ENCODE data around the gene YPEL2.
A peak's percentile ranks its signal among the peaks of the same experiment; 100 is the strongest.
"Not testable (repeated sequence)": the region's sequence is repeated elsewhere in the genome, so short reads cannot be mapped to it uniquely, and the experiment has no call there.

YPEL2 gene

DNA sequence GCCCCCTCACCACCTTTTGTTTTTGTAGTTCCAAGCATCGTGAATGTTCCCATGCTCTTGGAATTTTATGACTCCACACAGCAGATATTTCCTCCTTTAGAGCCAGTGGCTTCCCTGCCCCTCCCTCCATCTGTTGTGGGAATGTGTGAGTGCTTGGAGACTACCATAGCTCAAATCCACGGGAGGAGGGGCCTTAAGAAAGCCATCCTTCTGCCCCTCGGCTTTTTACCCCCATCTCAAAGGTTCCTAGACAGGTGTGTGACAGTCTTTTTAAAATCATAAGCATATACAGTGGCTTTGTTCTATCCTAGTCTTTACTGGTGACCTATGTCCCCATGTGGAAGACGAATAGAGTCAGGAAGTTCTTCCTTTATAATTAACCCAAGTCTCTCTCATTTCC is 47.2 kb downstream of the YPEL2 start:
- DNase-seq = no peak

- no peak for DNase-seq
Measured at GRCh38 chr17:59380474-59380873, 49.0 kb downstream of the YPEL2 start.

DNA sequence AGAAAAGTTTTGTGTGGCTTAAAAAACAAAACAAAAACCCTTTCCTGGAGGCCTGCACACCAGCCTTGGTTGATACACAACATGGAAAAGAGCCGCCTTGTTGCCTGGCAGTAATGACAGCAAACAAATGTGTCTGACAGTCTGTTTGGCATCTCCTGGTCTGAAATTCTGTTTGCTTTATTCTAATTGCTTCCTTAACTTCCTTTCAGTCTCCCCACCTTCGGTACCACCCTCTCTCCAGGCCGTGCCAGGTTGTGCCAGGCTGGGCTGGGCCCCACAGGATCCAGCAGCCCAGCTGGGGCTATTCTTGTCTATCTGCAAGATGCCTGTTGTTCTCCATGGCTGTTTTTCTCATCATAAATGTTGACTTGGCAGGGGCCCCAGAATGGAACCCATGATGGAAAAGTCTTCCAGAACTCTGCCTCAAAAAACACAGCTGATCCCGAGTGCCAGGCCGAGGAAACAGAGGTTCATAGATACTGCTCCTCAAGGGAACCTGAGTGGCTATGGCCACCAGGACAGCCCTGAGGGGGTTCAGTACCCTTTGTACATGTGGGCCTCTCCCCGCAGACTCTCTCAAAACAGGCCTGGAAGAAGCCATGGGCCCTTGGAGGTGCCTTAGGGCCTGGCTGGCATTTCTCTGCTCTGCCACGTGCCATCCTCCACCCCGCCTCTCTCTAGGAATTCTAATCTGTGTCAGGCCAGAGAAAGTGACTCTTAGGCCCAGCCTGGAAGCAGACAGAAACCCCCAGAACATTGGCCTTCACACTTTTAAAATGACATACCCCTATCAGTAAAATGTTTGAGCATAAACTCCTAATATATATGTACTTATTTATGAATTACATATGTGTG is 50.5 kb downstream of the YPEL2 start:
- DNase-seq = peak; percentile 84

DNA sequence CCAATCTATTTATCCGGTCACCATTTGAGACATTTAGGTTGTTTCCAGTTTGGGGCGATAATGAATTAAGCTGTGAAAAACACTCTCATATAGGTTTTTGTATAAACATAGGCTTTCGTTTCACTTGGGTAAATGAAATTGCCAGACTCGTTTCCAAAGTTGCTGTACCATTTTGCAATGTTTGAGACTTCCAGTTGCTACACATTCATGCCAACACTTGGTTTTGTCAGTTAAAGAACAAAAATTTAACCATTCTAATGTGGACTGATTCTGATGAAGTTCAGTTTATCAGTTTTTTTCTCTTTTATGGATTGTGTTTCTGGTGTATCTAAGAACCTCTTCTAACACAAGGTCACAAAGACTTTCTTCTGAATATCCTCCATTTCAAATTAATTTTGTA is 52.4 kb downstream of the YPEL2 start:
- no peak for DNase-seq

DNA sequence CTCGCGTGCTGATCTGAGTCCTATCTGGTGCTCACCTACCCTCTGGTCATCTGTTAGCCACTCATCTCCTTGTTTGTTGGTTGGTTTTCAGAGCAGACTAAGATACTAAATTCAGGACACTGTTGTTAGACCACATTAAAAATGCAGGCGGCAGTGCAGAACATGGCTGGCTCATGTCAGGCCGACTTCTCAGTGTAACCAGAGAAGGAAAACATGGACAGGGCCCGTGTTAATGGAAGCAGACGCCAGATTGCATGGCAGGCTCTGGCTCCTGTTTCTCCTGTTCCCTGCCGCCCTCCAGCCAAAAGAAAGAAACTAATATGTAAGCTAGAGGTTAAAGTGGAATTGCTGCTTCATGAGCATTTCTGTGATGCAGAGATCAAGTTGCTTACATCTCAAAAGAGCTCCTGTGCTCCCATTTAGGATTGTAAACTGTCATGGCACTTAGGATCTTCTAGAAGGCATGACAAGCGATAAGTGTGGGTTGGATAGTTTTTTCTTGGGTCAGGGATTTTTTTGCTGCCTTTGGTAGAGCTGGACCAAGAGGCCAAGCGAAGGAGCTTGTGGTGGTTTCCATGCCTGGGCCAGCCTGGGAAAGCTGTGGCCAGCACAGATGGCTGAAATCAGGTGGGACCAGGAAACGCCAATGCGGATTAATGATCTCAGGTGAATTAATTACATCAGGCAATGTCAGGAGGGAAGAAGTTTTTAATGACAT is 56.1 kb downstream of the YPEL2 start:
- peak; percentile 61 for DNase-seq

GRCh38 chr17:59388069-59388556 is 56.7 kb downstream of the YPEL2 start:
- DNase-seq = no peak

DNA sequence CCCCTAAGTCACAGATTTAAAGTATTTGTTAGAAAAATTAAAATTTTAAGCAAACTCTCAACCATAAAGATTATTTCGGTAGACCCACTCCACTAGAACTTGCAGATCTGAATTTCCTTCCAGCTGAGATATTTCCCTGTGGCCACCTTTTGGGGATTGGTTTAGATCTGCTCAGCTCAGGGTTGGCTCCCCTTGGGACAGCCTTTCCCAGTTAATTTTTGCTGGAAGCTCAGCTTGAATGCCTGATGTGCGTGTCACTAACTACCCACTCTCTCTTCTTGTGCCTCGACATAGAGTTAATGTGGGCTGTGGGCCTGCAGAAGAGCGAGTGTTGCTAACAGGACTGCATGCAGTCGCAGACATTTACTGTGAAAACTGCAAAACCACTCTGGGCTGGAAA is 57.6 kb downstream of the YPEL2 start:
- no peak for DNase-seq

DNA sequence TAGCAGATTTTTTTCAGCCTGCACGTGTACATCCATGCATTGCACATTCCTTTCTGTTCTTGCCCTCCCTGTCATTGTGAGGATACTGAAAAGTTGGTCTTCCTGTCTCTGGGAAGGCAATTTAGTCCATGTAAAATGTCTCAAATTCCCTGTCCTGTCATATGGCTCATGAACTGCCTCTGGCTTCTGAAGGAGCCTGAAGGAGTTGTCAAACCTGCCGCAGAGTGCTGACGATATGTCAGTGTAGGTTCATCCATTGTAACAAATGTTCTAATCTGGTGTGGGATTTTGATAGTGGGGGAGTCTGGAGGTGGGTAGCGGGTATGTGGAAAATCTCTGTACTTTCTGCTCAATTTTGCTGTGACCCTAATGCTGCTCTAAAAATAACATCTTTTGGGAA is 59.6 kb downstream of the YPEL2 start:
- DNase-seq = no peak

- no peak for DNase-seq
Measured at GRCh38 chr17:59392973-59393679, 61.7 kb downstream of the YPEL2 start.

DNA sequence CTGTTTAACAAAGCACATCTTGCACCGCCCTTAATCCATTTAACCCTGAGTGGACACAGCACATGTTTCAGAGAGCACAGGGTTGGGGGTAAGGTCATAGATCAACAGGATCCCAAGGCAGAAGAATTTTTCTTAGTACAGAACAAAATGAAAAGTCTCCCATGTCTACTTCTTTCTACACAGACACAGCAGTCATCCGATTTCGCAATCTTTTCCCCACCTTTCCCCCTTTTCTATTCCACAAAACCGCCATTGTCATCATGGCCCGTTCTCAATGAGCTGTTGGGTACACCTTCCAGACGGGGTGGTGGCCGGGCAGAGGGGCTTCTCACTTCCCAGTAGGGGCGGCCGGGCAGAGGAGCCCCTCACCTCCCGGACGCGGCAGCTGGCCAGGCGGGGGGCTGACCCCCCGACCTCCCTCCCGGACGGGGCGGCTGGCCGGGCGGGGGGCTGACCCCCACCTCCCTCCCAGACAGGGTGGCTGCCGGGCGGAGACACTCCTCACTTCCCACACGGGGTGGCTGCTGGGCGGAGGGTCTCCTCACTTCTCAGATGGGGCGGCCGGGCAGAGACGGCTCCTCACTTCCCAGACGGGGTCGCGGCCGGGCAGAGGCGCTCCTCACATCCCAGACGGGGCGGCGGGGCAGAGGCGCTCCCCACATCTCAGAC is 62.4 kb downstream of the YPEL2 start:
- not testable (repeated sequence) for DNase-seq

GRCh38 chr17:59396134-59396826 is 64.8 kb downstream of the YPEL2 start:
- DNase-seq = no peak

DNA sequence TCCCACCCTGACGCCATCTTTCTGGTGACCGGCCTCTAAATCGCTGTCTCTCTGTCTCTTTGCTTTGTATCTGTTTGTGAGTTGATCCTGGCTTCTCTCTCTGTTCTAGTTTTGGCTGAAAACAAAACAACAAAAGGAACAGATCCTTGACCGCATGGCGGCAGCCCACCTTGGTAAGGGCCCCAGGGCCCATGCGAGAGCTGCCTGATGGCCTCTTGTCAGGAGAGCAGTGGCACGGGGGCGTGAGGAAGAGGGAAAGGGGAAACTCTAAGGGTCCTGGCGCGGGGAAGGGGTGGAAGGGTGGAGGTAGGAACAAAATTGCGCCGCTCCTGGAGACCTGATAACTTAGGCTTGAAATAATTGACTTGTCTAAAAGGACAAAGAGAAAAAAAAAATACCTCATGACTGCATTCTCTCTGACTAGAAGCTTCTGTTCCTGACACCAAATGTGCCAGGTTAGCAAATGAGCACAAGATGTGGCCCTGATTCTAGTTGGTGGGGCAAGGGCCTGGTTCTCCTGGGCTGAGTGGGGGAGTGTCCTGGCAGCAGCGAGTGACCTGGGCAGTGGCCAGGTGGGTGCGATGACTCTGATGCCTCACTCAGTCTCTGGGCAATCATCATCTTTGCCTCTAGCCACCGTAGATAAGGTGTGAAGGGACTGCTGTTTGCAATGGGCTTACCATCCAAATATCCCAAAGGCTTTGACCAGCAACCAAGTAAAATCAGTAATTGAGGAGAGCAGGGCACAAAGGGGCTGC is 66.0 kb downstream of the YPEL2 start:
- DNase-seq = no peak

GRCh38 chr17:59399914-59400313 is 68.5 kb downstream of the YPEL2 start:
- DNase-seq = no peak

- DNase-seq = no peak
Measured at GRCh38 chr17:59400858-59401257, 69.4 kb downstream of the YPEL2 start.

DNA sequence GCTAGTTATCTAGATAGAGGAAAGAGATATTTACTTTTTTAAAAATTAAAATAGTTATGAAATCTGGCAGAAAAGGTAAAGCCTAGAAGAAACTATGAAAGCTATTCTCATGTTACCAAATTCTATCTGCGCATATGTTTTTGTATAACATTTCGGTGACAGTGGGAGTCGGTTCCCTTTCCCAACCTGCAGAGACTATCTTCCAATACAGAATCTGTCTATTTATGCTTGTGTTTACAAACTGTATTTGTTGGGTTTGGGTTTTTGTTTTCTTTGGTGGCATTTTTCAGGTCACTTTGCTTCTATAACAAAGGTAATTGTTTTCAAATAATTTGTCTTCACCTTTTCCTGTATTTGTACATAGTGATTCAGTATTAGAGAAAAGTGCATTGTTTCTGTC is 69.8 kb downstream of the YPEL2 start:
- DNase-seq = no peak

GRCh38 chr17:59401725-59402124 is 70.3 kb downstream of the YPEL2 start:
- no peak for DNase-seq

DNA sequence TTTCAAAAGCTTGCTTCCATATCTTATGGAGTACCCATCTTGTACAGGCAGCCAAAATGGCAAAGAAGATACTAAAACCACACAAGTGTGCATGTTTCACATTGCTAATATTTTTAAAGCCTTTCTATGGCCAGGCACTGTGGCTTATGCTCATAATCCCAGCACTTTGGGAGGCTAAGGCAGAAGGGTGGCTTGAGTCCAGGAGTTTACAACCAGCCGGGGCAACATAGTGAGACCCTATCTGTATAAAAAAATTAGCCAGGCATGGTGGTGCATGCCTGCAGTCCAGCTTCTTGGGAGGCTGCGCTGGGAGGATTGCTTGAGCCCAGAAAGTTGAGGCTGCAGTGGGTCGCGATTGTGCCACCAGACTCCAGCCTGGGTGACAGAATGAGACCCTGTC is 71.3 kb downstream of the YPEL2 start:
- no peak for DNase-seq

DNA sequence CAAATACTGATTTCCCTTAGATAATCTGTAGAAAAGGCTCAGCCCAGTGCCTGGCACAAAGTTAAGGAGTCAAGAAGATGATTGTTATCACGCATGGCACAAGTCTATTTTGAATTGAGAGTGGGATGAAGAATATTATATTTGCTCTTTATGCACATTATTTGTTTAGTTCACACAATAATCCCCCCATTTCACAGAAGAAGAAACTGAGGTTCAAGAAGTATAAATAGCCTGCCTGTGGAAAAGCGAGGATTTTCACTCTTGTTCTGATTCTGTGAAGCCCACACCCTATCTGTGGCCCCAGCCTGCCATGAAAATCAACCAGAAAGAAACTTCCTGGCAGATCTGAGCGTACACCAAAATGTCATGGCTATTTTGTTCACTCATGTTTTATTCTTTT is 73.0 kb downstream of the YPEL2 start:
- no peak for DNase-seq

- DNase-seq = no peak
Measured at GRCh38 chr17:59405944-59406705, 74.7 kb downstream of the YPEL2 start.

- DNase-seq = no peak
Measured at GRCh38 chr17:59406808-59407381, 75.4 kb downstream of the YPEL2 start.

Data from femur (tissue), 1 donor.